GM21529 (cell line): Measurements from ENCODE around the gene UNC5C.

ENCODE experiments used
- ATAC-seq: cut with Tn5 transposase; IDR thresholded peaks from one replicate; pipeline ENCODE4 v1.9.1; 2021; ENCODE audit not compliant: unreplicated experiment

UNC5C gene

DNA sequence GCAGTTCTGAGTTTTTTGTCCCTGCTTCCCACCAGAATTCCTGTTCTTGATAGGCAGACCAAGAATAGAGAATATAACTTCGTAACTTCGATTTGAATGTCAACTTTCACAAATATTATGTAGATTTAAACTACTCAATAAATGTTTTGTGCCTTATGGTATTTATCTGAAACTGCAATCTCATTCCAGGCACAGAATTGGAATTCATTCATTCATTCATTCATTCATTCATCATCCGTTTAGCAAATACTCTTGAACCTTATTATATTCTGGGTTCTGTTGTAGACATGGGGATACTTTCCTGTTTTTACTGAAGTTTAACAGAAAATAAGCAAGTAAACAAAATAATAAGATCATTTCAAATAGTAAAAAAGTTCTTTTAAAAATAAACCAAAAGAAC lies 324.4 kb downstream of the UNC5C start:
- ATAC-seq = no peak

DNA sequence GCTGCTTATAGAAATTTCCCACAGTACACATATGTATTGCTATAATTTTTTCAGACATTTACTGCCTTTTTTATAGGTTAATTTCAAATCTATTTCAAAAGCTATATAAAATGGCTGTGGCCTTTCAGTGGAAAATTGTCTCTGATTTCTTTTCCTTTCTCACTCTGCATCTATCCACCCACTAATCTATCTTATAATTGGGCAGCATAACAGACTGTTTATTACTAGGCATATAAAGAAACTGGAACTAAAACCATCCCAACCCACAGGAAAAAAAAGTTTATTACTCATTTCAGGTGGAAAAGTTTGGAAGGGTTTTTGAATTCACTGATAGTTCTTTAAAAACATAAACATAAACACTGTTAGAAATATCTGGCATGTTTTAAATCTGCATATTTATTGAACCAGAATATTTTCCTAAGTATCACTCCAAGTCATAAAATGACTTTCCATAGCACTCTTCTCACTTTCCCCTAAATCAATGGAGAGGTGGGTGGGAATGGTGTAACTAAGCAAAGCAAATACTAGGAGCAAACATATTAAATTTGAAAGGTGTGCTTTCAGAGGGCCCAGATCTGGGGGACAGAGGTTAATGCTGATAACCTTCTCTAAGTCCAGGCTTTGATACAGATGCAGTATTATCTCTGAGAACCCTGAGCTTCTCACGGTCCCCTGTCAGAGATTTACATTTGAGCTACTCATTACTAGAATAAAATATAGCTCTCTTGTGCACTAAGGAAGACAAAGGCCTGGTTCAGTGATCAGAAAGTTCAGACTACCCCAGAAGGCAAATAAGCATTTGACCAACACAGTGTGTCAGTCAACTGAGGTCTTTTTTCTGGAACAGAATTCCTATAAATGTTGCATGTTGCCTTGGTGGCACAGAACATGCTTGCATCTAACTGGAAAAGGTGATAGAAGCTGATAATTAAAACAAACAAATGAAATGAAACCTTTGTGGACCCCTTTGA lies 328.3 kb downstream of the UNC5C start:
- ATAC-seq = no peak

DNA sequence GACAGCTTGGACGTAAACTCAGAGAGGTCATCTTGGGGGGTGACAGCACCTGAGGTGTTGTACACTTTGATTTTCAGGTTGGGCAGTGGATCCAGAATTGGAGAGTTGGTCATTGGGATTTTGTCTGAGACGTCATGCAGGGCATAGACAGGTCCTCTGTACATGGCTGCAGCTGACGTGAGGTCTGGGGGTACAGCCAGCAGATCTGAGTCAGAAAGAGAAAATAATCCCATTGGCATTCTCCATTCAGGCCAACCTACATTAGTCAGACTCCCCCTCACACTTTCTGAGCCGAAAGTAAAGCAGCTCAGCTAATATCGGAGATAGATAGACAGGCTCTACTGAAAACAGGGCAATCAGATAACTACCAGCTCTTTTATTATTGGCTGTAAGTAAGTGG lies 329.7 kb downstream of the UNC5C start:
- no peak for ATAC-seq

DNA sequence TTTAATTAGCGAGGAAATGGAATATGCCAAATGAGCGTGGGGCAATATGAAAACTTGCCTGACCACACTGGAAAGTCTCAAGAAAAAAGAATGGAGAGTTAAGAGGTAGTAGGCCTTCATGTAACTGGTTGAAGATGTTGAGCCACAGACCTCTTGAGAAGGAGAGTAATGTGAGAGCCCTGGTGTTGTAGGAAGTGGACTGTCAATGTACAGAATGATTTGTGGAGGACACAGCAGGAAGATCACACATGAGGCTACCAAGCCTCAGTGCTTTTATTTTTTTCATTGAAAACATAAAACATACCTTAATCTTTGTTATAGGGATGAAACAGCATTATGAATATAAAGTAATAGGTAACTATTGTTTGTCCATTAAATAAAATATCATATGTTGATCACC lies 331.6 kb downstream of the UNC5C start:
- no peak for ATAC-seq

DNA sequence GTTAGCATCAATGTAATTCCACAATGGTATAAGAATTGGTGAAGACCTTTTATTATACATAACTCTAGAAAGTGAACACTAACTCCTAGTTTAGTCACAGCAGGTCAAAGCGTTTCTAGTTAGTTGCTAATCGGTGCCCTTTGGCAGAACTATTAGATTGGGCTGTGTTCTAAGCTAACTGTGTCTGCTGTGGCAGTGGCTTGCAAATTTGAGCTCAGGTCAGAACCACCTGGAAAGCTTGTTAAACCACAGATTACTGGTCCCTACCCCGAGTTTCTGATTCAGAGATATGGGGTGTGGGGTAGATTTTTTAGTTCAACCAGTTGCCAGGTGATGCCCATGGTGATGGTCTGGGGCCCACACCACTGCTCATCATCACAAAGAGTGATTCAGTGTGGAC lies 332.1 kb downstream of the UNC5C start:
- no peak for ATAC-seq

DNA sequence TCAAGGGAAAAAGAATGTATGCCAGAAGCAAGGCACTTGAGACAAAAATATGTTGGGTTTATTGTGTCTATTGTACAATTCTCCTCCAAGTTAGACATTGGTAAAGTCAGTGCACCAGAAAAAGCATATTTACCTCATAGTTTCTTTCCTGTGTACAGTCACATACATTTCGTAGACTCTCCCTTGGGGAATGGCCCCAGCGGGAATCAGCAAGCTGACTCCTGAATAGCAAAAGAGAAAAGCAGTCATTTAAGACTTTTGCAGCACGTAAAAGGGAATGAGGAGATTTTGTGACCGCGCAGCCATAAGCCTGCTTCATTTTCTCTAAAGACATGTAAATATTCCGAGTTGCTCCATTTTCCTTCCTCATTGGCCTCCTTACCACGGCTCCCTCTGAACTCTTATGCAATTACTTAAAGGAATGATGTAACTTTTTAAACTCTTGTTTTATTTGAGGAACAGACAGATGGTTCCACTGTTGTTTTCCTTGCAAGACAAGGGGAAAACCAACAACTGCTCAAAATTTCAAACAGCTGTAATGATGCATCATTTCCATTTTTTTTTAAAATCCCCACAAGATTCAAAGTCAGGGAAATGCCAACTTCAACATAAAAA lies 332.7 kb downstream of the UNC5C start:
- no peak for ATAC-seq

DNA sequence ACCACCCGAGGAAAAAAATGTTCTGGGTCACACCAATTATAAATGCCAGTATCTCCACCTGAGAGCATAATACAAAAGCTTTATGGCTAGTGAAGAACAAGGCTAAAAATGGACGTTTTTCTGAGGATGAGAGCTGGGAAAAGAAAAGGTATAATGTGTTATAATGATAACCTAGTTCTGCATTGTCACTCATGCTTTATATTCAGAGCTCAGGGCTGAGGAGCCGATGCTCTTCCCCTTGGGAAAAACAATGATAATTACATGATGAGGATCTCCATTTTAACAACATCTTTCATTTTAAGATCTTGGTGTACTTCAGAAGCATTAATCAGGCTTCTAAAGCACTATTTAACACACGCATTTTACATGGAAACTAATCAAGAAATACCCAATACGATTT lies 333.7 kb downstream of the UNC5C start:
- ATAC-seq = no peak

DNA sequence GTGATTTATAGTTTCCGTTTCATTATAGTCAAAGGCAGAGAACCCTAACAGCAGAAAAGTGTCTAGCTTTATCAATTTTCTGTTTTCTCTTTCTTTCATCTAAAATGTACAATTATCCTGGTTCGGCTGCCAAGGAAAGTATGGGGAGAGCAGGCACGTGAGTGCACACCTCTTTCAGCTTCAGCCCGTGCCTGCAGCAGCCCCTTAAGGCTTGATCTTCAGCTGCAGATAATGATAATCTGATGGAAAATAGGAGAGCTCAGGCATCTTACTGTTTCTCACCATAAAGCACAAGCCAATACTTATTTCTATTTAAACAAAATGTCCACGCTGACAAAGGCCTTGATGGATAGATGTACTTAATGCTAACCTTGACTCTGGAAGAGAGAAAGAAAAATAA lies 334.4 kb downstream of the UNC5C start:
- ATAC-seq = no peak

DNA sequence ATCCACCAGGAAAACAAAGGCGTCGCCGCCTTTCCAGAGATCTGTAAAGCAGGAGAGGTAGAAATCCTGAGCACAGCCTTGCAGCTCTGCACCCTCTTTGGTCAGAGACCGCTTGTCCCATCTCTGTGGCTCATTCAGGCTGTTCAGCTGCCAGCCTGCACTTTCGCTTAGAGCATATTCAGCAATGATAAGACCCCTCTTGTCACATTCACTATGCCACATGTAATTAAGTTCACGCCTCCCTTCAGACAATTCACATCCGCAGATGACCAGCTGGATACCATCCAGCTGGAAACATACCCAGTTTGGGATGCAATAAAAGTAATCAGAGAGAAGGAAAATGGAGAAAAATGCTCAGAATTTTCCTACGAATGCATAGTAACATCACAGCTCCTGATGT lies 335.4 kb downstream of the UNC5C start:
- no peak for ATAC-seq

DNA sequence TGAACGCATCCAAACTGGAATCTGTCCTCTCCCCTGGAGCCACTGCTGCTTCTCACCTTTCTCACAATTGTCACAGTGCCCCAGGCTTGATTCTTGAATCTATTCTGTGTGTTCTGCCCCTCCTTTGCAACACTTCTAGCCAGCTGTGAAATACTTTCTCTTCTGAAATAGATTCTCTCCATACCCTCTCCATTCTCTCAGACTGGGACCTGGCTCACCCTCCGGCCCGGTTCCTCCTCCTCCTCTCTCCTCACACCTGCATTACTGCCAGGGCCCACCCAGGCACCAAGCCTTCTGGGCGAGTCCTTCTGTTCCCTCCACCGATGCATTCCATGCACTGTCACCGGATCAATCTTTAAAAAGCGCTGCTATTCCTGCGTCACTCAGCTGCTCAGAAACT lies 336.1 kb downstream of the UNC5C start:
- ATAC-seq = no peak

DNA sequence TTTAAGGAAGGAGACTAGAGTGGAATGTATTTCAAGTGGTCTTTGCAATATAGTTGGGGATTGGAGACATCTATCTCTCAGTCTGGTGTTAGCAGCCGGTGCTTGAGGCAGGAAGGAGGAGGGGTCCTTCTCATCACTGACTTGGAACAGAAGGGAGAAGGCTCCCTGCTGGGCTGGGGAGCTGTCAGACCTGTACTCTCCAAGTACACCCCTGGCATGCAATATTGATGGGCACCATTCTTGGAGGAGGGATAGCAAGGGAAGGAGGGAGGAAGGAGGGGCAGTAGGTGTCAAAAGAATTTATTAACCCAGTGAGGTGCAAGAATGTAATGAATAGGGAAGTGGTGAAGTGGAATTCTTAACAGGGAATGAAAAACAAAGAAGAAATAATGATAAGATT lies 338.8 kb downstream of the UNC5C start:
- ATAC-seq = no peak

DNA sequence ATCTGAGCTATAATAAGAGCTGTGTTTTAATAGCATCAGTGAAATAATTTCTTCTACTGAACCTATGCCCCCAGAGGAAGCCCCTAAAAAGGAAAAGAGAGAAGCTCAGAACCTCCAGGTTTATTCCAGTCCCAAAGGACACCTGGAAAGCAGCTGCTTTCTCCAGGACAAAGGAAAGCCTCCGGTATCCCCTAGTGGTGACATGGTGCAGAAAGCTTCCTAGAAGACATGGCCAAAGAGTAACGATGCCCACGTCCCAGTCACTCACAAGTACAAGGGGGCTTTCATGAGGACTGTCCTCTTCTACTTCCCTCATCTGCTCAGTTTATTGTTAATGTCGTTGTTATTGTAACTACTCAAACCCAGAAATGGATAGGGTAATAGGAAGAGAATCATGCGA lies 343.9 kb downstream of the UNC5C start:
- no peak for ATAC-seq

DNA sequence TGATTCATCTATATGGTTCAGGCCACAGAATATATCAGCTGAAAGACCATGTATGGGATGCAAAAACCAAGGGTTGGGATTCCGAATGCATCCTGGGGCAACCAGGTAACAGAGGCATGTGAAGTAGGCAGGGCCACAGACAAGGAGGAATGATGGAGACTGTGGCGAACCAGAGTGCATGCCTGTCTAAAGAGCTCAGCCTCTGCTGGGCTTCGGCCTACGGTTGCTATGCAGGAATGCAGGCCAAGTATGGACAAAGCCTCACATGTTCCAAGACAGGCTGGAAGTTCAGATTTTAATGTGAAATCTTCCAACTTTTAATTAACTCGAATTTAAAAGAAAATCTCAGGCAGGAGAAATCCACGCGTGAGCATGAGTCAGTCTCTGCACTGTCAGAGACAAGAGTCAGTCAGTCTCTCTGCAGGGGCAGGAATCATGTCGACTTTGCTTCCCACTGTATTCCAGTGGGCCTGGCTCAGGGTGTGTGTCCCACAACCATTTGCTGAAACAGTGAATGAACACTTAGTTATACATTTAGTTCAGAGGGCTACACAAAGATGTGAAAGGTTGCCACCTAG lies 344.4 kb downstream of the UNC5C start:
- ATAC-seq = no peak

DNA sequence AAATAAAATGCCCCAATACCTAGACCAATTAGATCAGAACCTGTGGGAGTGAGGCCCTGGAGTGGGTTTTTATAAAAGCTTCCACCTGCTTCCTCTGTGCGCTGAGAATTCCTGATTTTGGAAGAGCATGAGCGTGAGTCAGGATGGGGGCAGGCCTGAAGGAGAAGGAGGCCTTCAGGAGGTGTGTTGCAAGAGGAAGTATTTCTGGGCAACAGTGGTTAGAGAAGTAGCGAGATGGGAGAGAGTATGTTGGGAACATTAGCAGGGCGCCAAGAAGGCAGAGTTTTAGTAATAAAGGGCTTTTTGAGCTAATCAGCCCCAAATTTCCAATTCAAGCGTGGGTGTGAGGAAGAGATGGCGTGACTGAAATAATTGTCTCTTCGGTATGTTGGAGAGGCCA lies 349.8 kb downstream of the UNC5C start:
- ATAC-seq = no peak

DNA sequence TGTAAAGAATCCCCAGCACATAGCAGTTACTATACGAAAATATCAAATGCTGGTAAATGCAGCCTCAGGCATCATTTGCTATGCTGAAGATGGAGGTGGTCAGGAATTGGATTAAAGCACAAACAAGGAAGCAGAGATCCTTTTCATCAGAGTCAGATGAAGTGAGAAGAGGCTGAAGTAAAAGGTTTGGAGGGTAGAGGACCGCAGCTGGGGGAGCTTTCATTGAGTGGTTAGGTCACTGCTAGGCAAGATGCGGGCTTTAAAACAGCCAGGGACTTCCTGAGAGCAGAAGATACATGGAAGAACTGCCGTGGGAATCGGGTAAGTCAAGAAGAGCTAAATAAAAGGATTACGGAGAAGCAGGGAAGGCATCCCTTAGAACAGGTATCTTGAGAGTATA lies 351.4 kb downstream of the UNC5C start:
- no peak for ATAC-seq

DNA sequence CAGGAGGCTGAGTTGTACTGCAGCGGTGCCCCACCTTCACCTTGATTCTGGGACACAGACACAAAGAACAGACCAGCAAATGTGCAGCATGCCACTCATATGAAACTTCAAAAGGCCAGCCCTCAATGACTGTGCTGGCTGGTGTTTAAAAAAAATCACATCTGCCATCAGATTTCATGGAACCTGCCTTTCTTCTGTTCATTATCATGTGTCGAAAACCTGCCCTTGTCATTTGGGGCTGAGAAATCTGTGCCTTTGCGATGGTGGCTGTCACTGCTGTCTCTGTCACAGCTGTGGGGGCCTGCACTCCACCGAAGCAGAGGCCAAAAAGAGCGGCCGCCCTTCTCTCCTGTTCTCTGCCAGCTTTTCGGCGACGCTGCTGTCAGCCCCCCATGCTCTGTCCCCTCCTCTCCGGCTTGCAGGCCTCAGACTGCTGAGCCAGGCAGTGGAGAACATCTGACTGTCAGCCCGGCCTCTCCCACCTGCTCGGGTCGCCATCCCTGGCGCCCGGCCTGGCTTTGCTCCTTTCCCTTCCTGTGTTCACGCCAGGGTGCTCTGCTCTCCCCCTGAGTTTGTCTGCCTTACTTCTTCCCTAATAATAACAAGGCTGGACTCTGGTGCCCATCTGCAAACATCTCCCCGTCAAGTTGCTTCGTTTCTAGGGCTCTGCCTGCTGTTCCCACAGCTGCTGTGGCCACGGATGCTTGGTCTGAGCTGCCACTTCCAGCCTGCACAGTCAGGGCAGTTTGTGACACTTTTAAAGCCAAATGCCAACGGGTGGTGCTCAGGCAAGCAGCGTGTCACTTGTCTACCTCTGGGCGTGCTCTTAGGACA lies 355.2 kb downstream of the UNC5C start:
- no peak for ATAC-seq

DNA sequence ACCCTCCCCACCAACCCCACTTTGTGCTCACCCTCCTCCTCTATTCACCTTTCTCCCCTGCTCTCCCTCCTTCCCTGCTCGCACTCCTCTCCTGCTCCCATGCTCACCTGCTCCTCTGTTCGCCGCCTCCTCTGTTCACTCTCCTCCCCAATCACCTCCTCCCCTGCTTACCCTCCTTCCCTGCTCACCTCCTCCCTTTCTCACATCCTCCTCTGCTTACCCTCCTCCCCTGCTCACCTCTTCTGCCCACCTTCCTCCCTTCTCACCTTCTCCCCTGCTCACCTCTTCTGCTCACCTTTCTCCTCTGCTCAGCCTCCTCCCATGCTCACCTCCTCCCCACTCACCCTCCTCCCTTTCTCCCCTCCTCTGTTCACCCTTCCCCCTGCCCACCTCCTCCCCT lies 357.2 kb downstream of the UNC5C start:
- no peak for ATAC-seq

DNA sequence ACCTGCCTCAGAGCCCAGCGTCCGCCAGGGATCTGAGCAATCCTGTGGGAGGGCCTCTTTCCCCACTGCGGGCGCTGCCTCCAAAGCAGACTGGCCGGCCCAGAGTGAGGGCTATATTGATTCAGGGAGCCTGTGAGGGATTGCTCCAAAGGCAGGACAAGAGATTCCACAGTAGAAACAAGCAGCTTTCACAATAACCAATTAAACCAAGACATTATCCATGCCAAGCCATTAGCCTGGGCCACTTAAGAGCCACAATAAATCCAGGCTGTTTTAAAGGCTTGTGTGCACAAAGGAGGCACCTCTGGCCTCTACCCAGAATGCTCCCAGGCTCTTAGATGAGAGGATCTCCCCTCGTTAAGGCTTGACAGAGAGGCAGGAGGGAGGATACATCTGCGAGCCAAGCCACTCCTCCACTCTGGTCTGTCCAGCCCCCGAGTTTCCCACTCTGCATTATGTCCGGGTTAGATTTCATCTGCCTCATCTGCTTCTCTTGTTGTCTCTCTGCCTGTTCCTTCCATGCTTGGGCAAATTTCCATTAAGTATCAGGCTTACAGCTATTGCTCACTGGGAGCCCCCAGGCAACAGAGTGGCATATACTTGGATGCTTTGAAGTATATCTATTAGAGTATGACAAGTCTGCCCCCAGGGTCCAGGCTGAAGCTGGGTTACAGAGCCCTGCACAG lies 357.9 kb downstream of the UNC5C start:
- no peak for ATAC-seq

DNA sequence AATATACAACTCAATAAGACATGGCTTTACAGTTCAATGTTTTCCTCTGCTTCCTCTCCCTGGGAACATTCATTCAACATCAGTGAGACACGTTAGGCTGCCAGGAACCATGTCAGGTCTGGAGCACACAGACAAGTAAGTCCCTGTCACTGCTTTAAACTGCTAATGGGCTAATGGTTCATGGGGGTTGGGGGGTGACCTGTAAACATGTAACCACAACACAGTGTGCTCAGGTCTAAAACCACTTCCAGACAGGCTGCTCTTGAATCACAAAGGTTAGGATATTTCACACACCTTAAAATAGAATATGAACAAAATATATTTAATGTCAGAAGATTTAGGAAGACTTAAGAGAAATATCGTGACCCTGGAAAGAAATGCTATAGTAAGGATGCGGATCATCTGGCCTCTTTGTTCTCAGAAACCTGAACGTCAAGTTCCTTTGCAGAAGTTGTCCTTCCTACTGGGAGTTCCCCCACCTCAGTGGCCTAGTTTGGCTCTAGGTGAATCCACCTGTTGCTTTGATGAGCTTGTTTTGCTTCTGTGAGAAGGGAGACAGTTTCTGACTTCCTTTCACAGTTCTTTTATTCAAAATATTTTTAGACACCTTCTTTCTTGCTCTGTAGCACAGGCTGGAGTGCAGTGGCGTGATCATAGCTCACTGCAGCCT lies 359.9 kb downstream of the UNC5C start:
- ATAC-seq = no peak

DNA sequence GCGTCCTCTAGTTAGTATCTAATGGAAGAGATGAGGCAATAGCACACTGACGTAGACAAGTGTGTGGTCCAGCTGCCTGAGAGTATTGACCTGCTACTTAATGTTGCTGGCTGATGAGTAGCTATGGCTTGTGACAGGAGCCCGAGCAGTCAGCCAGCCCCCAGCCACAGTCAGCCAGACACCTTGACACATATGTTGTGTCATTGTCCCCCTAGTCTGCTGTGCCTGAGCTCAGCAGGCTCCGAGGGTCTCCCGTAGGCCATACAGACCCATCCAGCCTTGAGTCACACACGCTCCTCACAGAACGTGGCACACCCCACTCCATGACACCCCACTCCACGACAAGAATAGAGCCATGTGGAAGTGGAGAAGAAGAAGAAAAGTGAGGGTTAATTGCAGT lies 362.1 kb downstream of the UNC5C start:
- no peak for ATAC-seq
